GM12878 (cell line): ENCODE measurements around the gene NAV2. TPM values are rescaled to one million over a fixed set of nuclear protein-coding genes. Genes with fewer than 3 reads are reported as not detected.
A peak's percentile ranks its signal among the peaks of the same experiment; 100 is the strongest.

Source experiments
- ATAC-seq: fragments of 200-7000 bp; cut with Tn5 transposase; 3 replicates; pipeline ENCODE4 v1.9.1; 2020; ENCODE audit warnings: mild to moderate bottlenecking, moderate library complexity
- BruUV-seq: library from RNA; stranded (reverse); fragments of 400-500 nt; replicated peaks from 2 replicates; lab custom pipeline; 2021; lab: Mats Ljungman, UMichigan
- CTCF ChIA-PET: fragments of 300-600 bp; sonication (Branson Sonifier 250); formaldehyde crosslinking; extraction: SDS; loops from one replicate; lab custom pipeline; 2021; ENCODE audit warnings: inconsistent platforms; lab: Yijun Ruan, JAX
- POLR2A ChIA-PET: fragments of 350-600 bp; formaldehyde crosslinking; extraction: SDS; loops from one replicate; lab custom pipeline; 2021; ENCODE audit warnings: inconsistent platforms; lab: Charles Lee
- RAD21 ChIA-PET: fragments of 300-600 bp; sonication (Branson Sonifier 250); formaldehyde crosslinking; loops from one replicate; lab custom pipeline; 2023; ENCODE audit warnings: antibody characterized with exemption; ENCODE audit not compliant: unreplicated experiment; lab: Charles Lee
- SMC1A ChIA-PET: fragments of 300-600 bp; sonication (Branson Sonifier 250); formaldehyde crosslinking; loops from one replicate; lab custom pipeline; 2023; ENCODE audit not compliant: unreplicated experiment, uncharacterized antibody; lab: Charles Lee
- DNase-seq: peaks from one replicate; pipeline ENCODE4 v3.0.0-alpha.2; 2011; ENCODE audit warnings: low read depth, low spot score
- FAIRE-seq: peaks from 3 replicates; lab custom pipeline; 2011; peaks lifted over from hg19 to GRCh38; lab: Jason Lieb, UNC
- H2AFZ ChIP-seq: 2 replicates; pipeline ENCODE4 v1.6.0; 2011; ENCODE audit warnings: low read depth, low read length, control low read depth; ENCODE audit not compliant: control insufficient read depth
- H3K27ac ChIP-seq: 2 replicates; pipeline ENCODE4 v1.5.1; 2011; ENCODE audit warnings: control low read depth; ENCODE audit not compliant: control insufficient read depth, insufficient read depth
- H3K27me3 ChIP-seq, 2 experiments: replicated peaks in 1 of 2; 2 replicates each; pipeline versions ENCODE4 v1.6.0 to v1.6.1; 2011; ENCODE audit warnings: low read length in 1 of 2; ENCODE audit not compliant: control insufficient read depth in 2 of 2, insufficient read depth in 2 of 2
- H3K36me3 ChIP-seq, 2 experiments: 2 replicates each; pipeline ENCODE4 v1.5.1; 2011; ENCODE audit warnings: low read length in 1 of 2; ENCODE audit not compliant: control insufficient read depth in 2 of 2, insufficient read depth in 2 of 2
- H3K4me1 ChIP-seq: 2 replicates; pipeline ENCODE4 v1.6.1; 2011; ENCODE audit warnings: mild to moderate bottlenecking, low read length, moderate library complexity, mixed read lengths; ENCODE audit not compliant: control insufficient read depth, insufficient read depth
- H3K4me2 ChIP-seq: 2 replicates; pipeline ENCODE4 v1.6.0; 2011; ENCODE audit warnings: control low read depth; ENCODE audit not compliant: control insufficient read depth, insufficient read depth
- H3K4me3 ChIP-seq: fragments of 200-600 bp; sonication (generic); 2 replicates; pipeline ENCODE4 v1.5.1; 2016
- H3K79me2 ChIP-seq: 2 replicates; pipeline ENCODE4 v1.6.0; 2011; ENCODE audit warnings: low read length; ENCODE audit not compliant: control insufficient read depth, insufficient read depth
- H3K9ac ChIP-seq: 2 replicates; pipeline ENCODE4 v1.8.0; 2011; ENCODE audit warnings: low read length, control low read depth, mixed read lengths; ENCODE audit not compliant: control insufficient read depth, insufficient read depth
- H3K9me3 ChIP-seq: replicated peaks from 3 replicates; pipeline ENCODE4 v1.5.1; 2011; ENCODE audit warnings: mild to moderate bottlenecking, low read length; ENCODE audit not compliant: control insufficient read depth, insufficient read depth
- H4K20me1 ChIP-seq: 2 replicates; pipeline ENCODE4 v1.6.0; 2011; ENCODE audit not compliant: control insufficient read depth, insufficient read depth
- ATF7 ChIP-seq: fragments of 450-650 bp; IDR thresholded peaks from 2 replicates; pipeline ENCODE4 v1.6.1; 2016; ENCODE audit warnings: low read depth, mild to moderate bottlenecking
- MTA3 ChIP-seq: IDR thresholded peaks from 2 replicates; pipeline ENCODE4 v1.6.1; 2012; ENCODE audit warnings: low read length, inconsistent platforms, borderline replicate concordance
- NRF1 ChIP-seq: conservative IDR thresholded peaks from 2 replicates; pipeline ENCODE4 v1.6.1; 2011; ENCODE audit warnings: mild to moderate bottlenecking, low read depth, low read length, improper control_type of control experiment
- POLR2AphosphoS5 ChIP-seq: IDR thresholded peaks from 2 replicates; pipeline ENCODE4 v1.6.1; 2011; ENCODE audit warnings: mild to moderate bottlenecking, low read length, inconsistent platforms
- RUNX3 ChIP-seq: IDR thresholded peaks from 2 replicates; pipeline ENCODE4 v1.6.1; 2012; ENCODE audit warnings: low read length, inconsistent platforms
- TCF7 ChIP-seq: IDR thresholded peaks from 2 replicates; pipeline ENCODE4 v1.6.1; 2014; ENCODE audit warnings: antibody characterized with exemption, borderline replicate concordance
- ZSCAN29 ChIP-seq: fragments of 450-650 bp; IDR thresholded peaks from 2 replicates; pipeline ENCODE4 v1.6.1; 2017; ENCODE audit warnings: mild to moderate bottlenecking, moderate library complexity
- ZZZ3 ChIP-seq: IDR thresholded peaks from 2 replicates; pipeline ENCODE4 v1.6.1; 2011; ENCODE audit warnings: low read depth; ENCODE audit not compliant: control insufficient read depth, insufficient read length
- WGBS: methylation state at CpG from one replicate; pipeline ENCODE4 v1.1.6; 2016; ENCODE audit warnings: low lambda C conversion rate; ENCODE audit not compliant: insufficient replicate concordance, insufficient coverage; ENCODE audit errors: missing lambda C conversion rate; 5-methylcytosine and 5-hydroxymethylcytosine counted together
- in situ Hi-C: fragments of 300-500 bp; cut with MboI; formaldehyde crosslinking; loops from 9 replicates; pipeline ENCODE4 v1.14.3; 2018; ENCODE audit warnings: mixed read lengths
- intact Hi-C: fragments of 100-400 bp; cut with micrococcal nuclease; formaldehyde crosslinking; loops from one replicate; pipeline ENCODE4 v1.14.2; 2022; ENCODE audit not compliant: unreplicated experiment
- polyA plus RNA-seq, 11 experiments: library from polyadenylated mRNA; depleted of rRNA in 4 of 11; unstranded in 6 of 11; stranded (reverse) in 5 of 11; fragments of >200 nt; fragmentation: Nextera tagmentation in 4 of 11; fragmentation: Illumina TruSeq in 1 of 11; extraction: Ambion mirVana in 4 of 11; extraction: Trizol in 1 of 11; gene quantifications; 1 replicate in 1 of 11; 2 replicates in 10 of 11; pipeline versions ENCODE4 v1.2.1 to v1.2.3, GENCODE V29; 2011 to 2016; ENCODE audit warnings: inconsistent platforms in 2 of 11, missing spikeins in 2 of 11, low read depth in 1 of 11
- total RNA-seq, 4 experiments: library from RNA; depleted of rRNA in 3 of 4; stranded (reverse); fragments of >200 nt in 3 of 4; fragmentation: Illumina TruSeq in 1 of 4; extraction: Trizol in 1 of 4; gene quantifications; 2 replicates each; pipeline versions ENCODE4 v1.2.1 to v1.2.3, GENCODE V29; 2013 to 2021
- TF ChIP-seq, protein P1 (sequence below): IDR thresholded peaks from 2 replicates; pipeline ENCODE4 v1.6.1; 2011; ENCODE audit warnings: mild to moderate bottlenecking, low read depth, low read length, moderate library complexity; ENCODE audit not compliant: insufficient replicate concordance
- TF ChIP-seq, protein P2 (sequence below): fragments of 450-650 bp; IDR thresholded peaks from 2 replicates; pipeline ENCODE4 v1.6.1; 2017; ENCODE audit warnings: borderline replicate concordance
- TF ChIP-seq, protein P3 (sequence below): fragments of 450-650 bp; IDR thresholded peaks from 2 replicates; pipeline ENCODE4 v1.6.1; 2018; ENCODE audit warnings: borderline replicate concordance, mild to moderate bottlenecking; ENCODE audit not compliant: partially characterized antibody
- TF ChIP-seq, protein P4 (sequence below): fragments of 450-650 bp; conservative IDR thresholded peaks from 2 replicates; pipeline ENCODE4 v1.6.1; 2017; ENCODE audit warnings: mild to moderate bottlenecking, moderate library complexity
- TF ChIP-seq, protein P5 (sequence below): IDR thresholded peaks from 2 replicates; pipeline ENCODE4 v1.6.1; 2012; ENCODE audit warnings: low read length, inconsistent platforms

Gene NAV2
- total and polyA plus RNA-seq, 10 of the 15 experiments (the other 5 are each of a cell fraction or from before 2014, with no cell fraction given): 0.35 to 6.1 (median 1.1) TPM

DNA sequence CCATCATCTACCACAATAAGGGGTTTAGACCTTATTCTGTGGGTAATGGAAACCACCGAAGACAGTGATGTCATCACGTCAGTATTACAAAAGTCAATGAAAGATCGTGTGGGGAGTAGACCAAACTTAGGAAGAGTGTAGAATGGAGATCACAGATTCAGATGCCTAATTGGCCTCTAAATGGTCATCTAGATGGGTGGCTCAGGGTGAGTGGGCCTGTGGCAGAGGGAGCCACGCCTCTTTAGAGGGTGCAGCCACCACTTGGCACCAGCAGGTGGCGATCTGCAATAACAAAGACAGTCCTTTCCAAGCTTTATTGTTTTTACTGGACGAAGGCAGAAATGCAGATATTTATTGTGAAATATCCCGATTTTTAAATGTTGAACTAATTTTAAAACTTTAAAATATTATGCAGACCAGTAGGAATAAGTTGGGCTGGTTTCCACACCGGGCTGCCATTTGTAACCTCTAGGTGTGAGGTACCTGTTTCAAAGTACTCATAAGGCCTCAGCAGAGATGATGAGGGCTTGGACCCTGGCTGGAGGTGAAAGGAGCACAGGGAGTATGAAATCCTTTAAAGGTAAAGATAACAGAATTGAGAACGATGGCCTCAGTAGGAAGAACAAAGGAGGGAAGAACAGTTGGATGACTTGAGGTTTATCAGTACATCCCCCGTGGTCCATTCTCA is 225.7 kb downstream of the NAV2 start:
- Histone ChIP-seq H3K4me1 (peaks cover 4% of the 10 kb centered on the region; the same call in 1 of the 2 replicates), H3K4me2 (no peak overlapping the region), H3K79me2 (no peaks in the 10 kb centered on the region), H2AFZ (no peak overlapping the region), H3K4me3 (no peak overlapping the region), H3K9me3 (no peaks in the 10 kb centered on the region), H3K36me3 (no peaks in the 10 kb centered on the region; a peak in 1 of 4 replicates), H3K27me3 (no peaks in the 10 kb centered on the region), H3K9ac (no peak overlapping the region), H4K20me1 (no peaks in the 10 kb centered on the region), H3K27ac (no peak overlapping the region)
- intact Hi-C loops (loop anchor here (1.0 to 5.0 kb wide), 4 partner anchors 32 to 399 kb away; no protein-coding TSS in a partner anchor), in situ Hi-C loops (no loop called here)
- peak; percentile 64 for FAIRE-seq
- CTCF ChIA-PET: interaction anchor here (0.7 to 3.5 kb wide), 29 partner anchors 8 to 416 kb away, joined by 3 to 34 read pairs (median 5); no protein-coding TSS in a partner anchor
- SMC1A ChIA-PET: interaction anchor here (0.7 to 2.9 kb wide), 6 partner anchors 8 to 195 kb away, joined by 3 to 18 read pairs (median 6); no protein-coding TSS in a partner anchor
- RAD21 ChIA-PET: interaction anchor here (0.9 to 1.9 kb wide), 3 partner anchors 10 to 174 kb away, joined by 4 to 10 read pairs (median 5); no protein-coding TSS in a partner anchor
- POLR2A ChIA-PET: no interaction called here
- no peak for DNase-seq
- no TSS peak for BruUV-seq
- ATAC-seq: peak; percentile 87
- WGBS: 15% methylated on average over 10 of the region's 10 CpGs
- TF ChIP-seq, protein P1, sequence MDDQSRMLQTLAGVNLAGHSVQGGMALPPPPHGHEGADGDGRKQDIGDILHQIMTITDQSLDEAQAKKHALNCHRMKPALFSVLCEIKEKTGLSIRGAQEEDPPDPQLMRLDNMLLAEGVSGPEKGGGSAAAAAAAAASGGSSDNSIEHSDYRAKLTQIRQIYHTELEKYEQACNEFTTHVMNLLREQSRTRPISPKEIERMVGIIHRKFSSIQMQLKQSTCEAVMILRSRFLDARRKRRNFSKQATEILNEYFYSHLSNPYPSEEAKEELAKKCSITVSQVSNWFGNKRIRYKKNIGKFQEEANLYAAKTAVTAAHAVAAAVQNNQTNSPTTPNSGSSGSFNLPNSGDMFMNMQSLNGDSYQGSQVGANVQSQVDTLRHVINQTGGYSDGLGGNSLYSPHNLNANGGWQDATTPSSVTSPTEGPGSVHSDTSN: no peak
- TF ChIP-seq ATF7 (peak; percentile 74), POLR2AphosphoS5 (no peak), ZZZ3 (no peak), NRF1 (no peak), ZSCAN29 (no peak), MTA3 (no peak), TCF7 (no peak), RUNX3 (peak; percentile 28; the same call in 1 of the 2 replicates)
- TF ChIP-seq, protein P2, sequence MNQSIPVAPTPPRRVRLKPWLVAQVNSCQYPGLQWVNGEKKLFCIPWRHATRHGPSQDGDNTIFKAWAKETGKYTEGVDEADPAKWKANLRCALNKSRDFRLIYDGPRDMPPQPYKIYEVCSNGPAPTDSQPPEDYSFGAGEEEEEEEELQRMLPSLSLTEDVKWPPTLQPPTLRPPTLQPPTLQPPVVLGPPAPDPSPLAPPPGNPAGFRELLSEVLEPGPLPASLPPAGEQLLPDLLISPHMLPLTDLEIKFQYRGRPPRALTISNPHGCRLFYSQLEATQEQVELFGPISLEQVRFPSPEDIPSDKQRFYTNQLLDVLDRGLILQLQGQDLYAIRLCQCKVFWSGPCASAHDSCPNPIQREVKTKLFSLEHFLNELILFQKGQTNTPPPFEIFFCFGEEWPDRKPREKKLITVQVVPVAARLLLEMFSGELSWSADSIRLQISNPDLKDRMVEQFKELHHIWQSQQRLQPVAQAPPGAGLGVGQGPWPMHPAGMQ: no peak
- TF ChIP-seq, protein P3, sequence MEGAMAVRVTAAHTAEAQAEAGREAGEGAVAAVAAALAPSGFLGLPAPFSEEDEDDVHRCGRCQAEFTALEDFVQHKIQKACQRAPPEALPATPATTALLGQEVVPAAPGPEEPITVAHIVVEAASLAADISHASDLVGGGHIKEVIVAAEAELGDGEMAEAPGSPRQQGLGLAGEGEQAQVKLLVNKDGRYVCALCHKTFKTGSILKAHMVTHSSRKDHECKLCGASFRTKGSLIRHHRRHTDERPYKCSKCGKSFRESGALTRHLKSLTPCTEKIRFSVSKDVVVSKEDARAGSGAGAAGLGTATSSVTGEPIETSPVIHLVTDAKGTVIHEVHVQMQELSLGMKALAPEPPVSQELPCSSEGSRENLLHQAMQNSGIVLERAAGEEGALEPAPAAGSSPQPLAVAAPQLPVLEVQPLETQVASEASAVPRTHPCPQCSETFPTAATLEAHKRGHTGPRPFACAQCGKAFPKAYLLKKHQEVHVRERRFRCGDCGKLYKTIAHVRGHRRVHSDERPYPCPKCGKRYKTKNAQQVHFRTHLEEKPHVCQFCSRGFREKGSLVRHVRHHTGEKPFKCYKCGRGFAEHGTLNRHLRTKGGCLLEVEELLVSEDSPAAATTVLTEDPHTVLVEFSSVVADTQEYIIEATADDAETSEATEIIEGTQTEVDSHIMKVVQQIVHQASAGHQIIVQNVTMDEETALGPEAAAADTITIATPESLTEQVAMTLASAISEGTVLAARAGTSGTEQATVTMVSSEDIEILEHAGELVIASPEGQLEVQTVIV: no peak
- TF ChIP-seq, protein P4, sequence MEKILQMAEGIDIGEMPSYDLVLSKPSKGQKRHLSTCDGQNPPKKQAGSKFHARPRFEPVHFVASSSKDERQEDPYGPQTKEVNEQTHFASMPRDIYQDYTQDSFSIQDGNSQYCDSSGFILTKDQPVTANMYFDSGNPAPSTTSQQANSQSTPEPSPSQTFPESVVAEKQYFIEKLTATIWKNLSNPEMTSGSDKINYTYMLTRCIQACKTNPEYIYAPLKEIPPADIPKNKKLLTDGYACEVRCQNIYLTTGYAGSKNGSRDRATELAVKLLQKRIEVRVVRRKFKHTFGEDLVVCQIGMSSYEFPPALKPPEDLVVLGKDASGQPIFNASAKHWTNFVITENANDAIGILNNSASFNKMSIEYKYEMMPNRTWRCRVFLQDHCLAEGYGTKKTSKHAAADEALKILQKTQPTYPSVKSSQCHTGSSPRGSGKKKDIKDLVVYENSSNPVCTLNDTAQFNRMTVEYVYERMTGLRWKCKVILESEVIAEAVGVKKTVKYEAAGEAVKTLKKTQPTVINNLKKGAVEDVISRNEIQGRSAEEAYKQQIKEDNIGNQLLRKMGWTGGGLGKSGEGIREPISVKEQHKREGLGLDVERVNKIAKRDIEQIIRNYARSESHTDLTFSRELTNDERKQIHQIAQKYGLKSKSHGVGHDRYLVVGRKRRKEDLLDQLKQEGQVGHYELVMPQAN: no peak
- TF ChIP-seq, protein P5, sequence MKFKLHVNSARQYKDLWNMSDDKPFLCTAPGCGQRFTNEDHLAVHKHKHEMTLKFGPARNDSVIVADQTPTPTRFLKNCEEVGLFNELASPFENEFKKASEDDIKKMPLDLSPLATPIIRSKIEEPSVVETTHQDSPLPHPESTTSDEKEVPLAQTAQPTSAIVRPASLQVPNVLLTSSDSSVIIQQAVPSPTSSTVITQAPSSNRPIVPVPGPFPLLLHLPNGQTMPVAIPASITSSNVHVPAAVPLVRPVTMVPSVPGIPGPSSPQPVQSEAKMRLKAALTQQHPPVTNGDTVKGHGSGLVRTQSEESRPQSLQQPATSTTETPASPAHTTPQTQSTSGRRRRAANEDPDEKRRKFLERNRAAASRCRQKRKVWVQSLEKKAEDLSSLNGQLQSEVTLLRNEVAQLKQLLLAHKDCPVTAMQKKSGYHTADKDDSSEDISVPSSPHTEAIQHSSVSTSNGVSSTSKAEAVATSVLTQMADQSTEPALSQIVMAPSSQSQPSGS: 0 out of 2 replicates have a peak, but pooled peaks have one; percentile 4
